HepG2 (cell line): ENCODE measurements around the gene PDGFB. TPM values are rescaled to one million over a fixed set of nuclear protein-coding genes. Genes with fewer than 3 reads are reported as not detected.
A peak's percentile ranks its signal among the peaks of the same experiment; 100 is the strongest.

ENCODE experiments used
- ERF ChIP-seq: IDR thresholded peaks from 2 replicates; pipeline ENCODE4 v1.6.1; 2018; ENCODE audit warnings: missing biosample characterization, missing genetic modification reagents
- ETV6 ChIP-seq: sonication (generic); formaldehyde crosslinking; conservative IDR thresholded peaks from 2 replicates; pipeline ENCODE4 v1.4.0; 2020; ENCODE audit warnings: missing genetic modification reagents
- FOXK1 ChIP-seq: sonication (generic); formaldehyde crosslinking; IDR thresholded peaks from 2 replicates; pipeline ENCODE4 v1.4.0; 2020; ENCODE audit warnings: low read depth, missing genetic modification reagents, borderline replicate concordance
- HNF4A ChIP-seq: sonication (generic); formaldehyde crosslinking; IDR thresholded peaks from 2 replicates; pipeline ENCODE4 v1.4.0; 2020; ENCODE audit warnings: missing genetic modification reagents
- JUND ChIP-seq: sonication (generic); formaldehyde crosslinking; IDR thresholded peaks from 2 replicates; pipeline ENCODE4 v1.8.0; 2022; ENCODE audit warnings: mild to moderate bottlenecking, missing genetic modification reagents
- NBN ChIP-seq: fragments of 450-650 bp; conservative IDR thresholded peaks from 2 replicates; pipeline ENCODE4 v1.6.1; 2017
- NFIB ChIP-seq: sonication (generic); formaldehyde crosslinking; IDR thresholded peaks from 2 replicates; pipeline ENCODE4 v1.9.0; 2021; ENCODE audit warnings: missing genetic modification reagents, mild to moderate bottlenecking, borderline replicate concordance
- NR2F1 ChIP-seq, 2 experiments: fragments of 450-650 bp in 1 of 2; formaldehyde crosslinking in 1 of 2; IDR thresholded peaks; 2 replicates each; pipeline versions ENCODE4 v1.5.0 to v1.6.1; 2016 to 2020; ENCODE audit warnings: mild to moderate bottlenecking in 1 of 2, missing compliant biosample characterization in 1 of 2, missing genetic modification reagents in 1 of 2, moderate library complexity in 1 of 2
- PCBP1 ChIP-seq: fragments of 200-400 bp; formaldehyde crosslinking; IDR thresholded peaks from 2 replicates; pipeline ENCODE4 v1.6.1; 2017; ENCODE audit warnings: mild to moderate bottlenecking, low read depth, low read length, borderline replicate concordance
- POLR2AphosphoS2 ChIP-seq: IDR thresholded peaks from 2 replicates; pipeline ENCODE4 v1.6.1; 2011; ENCODE audit warnings: low read depth, low read length, improper control_type of control experiment
- SP5 ChIP-seq: IDR thresholded peaks from 2 replicates; pipeline ENCODE4 v1.6.1; 2016; ENCODE audit warnings: low read depth, borderline replicate concordance
- SRF ChIP-seq: IDR thresholded peaks from 2 replicates; pipeline ENCODE4 v1.6.1; 2011; ENCODE audit warnings: mild to moderate bottlenecking, low read depth, low read length, moderate library complexity
- TBX2 ChIP-seq: sonication (generic); formaldehyde crosslinking; IDR thresholded peaks from 2 replicates; pipeline ENCODE4 v1.5.0; 2020; ENCODE audit warnings: missing genetic modification reagents, mild to moderate bottlenecking, borderline replicate concordance
- ZNF160 ChIP-seq: sonication (generic); formaldehyde crosslinking; IDR thresholded peaks from 2 replicates; pipeline ENCODE4 v1.8.0; 2022; ENCODE audit warnings: mild to moderate bottlenecking, inconsistent platforms, missing genetic modification reagents
- ZNF20 ChIP-seq: sonication (generic); formaldehyde crosslinking; IDR thresholded peaks from 2 replicates; pipeline ENCODE4 v1.4.0; 2020; ENCODE audit warnings: mild to moderate bottlenecking, moderate library complexity, missing genetic modification reagents
- ZNF24 ChIP-seq: fragments of 450-650 bp; IDR thresholded peaks from 2 replicates; pipeline ENCODE4 v1.6.1; 2017; ENCODE audit warnings: antibody characterized with exemption, mild to moderate bottlenecking
- ZNF562 ChIP-seq: sonication (generic); formaldehyde crosslinking; IDR thresholded peaks from 2 replicates; pipeline ENCODE4 v1.8.0; 2022; ENCODE audit warnings: missing genetic modification reagents, borderline replicate concordance
- ZNF782 ChIP-seq: sonication (generic); formaldehyde crosslinking; IDR thresholded peaks from 2 replicates; pipeline ENCODE4 v1.4.0; 2020; ENCODE audit warnings: missing genetic modification reagents, mild to moderate bottlenecking, borderline replicate concordance
- ZNF879 ChIP-seq: sonication (generic); formaldehyde crosslinking; IDR thresholded peaks from 2 replicates; pipeline ENCODE4 v1.8.1; 2023; ENCODE audit warnings: missing genetic modification reagents
- polyA plus RNA-seq, 8 experiments: library from polyadenylated mRNA; depleted of rRNA in 3 of 8; stranded (reverse) in 7 of 8; unstranded in 1 of 8; fragments of >200 nt; fragmentation: Illumina TruSeq in 4 of 8; extraction: Trizol in 4 of 8; gene quantifications; 2 replicates each; pipeline versions ENCODE4 v1.2.1 to v1.2.3, GENCODE V29; 2011 to 2016; ENCODE audit warnings: low read depth in 4 of 8, missing spikeins in 1 of 8, mixed read lengths in 1 of 8; ENCODE audit not compliant: insufficient read depth in 1 of 8
- total RNA-seq, 5 experiments: library from RNA; depleted of rRNA; stranded (reverse); fragments of >200 nt; fragmentation: Illumina TruSeq; extraction: Trizol; gene quantifications; 2 replicates each; pipeline ENCODE4 v1.2.3, GENCODE V29; 2016; ENCODE audit warnings: low read depth in 1 of 5
- TF ChIP-seq, protein P1 (sequence below): sonication (generic); formaldehyde crosslinking; conservative IDR thresholded peaks from 2 replicates; pipeline ENCODE4 v1.8.0; 2022; ENCODE audit warnings: low read depth, missing genetic modification reagents
- TF ChIP-seq, protein P2 (sequence below): sonication (generic); formaldehyde crosslinking; IDR thresholded peaks from 2 replicates; pipeline ENCODE4 v1.5.0; 2020; ENCODE audit warnings: mild to moderate bottlenecking, low read depth, missing genetic modification reagents, borderline replicate concordance
- TF ChIP-seq, protein P3 (sequence below): sonication (generic); formaldehyde crosslinking; conservative IDR thresholded peaks from 2 replicates; pipeline ENCODE4 v1.8.1; 2023; ENCODE audit warnings: missing genetic modification reagents
- TF ChIP-seq, protein P4 (sequence below): sonication (generic); formaldehyde crosslinking; IDR thresholded peaks from 2 replicates; pipeline ENCODE4 v1.4.0; 2020; ENCODE audit warnings: low read depth, missing genetic modification reagents

The PDGFB gene
- total and polyA plus RNA-seq, 2 of the 13 experiments (the other 11 are each of a cell fraction or from before 2014, with no cell fraction given) = 1.4 to 10.1 TPM

DNA sequence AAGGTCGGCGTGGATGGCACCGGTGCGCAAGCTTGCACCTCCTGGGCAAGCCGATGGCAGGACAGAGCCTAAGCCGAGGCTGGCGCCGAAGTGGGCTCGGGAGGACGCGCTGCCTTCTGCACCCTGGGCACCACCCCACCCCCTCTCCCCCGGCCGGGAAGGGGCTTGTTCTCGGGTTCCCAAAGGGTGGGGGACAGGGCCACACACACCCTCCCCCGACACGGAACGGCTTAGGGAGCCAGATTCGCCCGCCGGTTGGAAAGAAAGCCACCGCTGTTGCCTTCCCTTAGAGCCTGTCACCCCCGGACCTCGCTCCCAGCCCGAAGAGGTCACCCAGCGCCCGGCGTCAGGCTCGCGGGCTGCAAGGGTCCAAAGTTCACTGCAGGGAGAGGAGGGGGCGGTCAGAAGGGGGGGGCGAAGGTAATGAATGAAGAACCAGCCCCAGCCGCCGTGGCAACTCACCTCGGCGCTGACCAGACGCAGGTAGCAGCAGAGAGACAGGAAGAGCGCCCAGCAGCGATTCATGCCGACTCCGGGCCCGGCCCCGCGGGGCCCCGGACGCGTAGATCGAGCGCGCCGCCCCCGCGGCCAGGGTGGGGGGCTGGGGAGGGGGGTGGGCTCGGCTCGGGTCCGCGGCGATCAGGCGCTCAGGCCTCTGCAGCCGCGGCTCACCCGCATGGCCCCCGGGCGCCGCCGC lies 1.2 kb downstream of the PDGFB start (continued):
- no peak for TF ChIP-seq ERF (CRISPR knock-in tag)
- TF ChIP-seq, protein P1, sequence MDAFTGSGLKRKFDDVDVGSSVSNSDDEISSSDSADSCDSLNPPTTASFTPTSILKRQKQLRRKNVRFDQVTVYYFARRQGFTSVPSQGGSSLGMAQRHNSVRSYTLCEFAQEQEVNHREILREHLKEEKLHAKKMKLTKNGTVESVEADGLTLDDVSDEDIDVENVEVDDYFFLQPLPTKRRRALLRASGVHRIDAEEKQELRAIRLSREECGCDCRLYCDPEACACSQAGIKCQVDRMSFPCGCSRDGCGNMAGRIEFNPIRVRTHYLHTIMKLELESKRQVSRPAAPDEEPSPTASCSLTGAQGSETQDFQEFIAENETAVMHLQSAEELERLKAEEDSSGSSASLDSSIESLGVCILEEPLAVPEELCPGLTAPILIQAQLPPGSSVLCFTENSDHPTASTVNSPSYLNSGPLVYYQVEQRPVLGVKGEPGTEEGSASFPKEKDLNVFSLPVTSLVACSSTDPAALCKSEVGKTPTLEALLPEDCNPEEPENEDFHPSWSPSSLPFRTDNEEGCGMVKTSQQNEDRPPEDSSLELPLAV (CRISPR knock-in tag) = no peak
- no peak for TF ChIP-seq PCBP1
- TF ChIP-seq NBN = no peak
- TF ChIP-seq, protein P2, sequence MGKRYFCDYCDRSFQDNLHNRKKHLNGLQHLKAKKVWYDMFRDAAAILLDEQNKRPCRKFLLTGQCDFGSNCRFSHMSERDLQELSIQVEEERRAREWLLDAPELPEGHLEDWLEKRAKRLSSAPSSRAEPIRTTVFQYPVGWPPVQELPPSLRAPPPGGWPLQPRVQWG (CRISPR knock-in tag) = no peak
- TF ChIP-seq, protein P3, sequence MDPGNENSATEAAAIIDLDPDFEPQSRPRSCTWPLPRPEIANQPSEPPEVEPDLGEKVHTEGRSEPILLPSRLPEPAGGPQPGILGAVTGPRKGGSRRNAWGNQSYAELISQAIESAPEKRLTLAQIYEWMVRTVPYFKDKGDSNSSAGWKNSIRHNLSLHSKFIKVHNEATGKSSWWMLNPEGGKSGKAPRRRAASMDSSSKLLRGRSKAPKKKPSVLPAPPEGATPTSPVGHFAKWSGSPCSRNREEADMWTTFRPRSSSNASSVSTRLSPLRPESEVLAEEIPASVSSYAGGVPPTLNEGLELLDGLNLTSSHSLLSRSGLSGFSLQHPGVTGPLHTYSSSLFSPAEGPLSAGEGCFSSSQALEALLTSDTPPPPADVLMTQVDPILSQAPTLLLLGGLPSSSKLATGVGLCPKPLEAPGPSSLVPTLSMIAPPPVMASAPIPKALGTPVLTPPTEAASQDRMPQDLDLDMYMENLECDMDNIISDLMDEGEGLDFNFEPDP (CRISPR knock-in tag) = no peak
- TF ChIP-seq POLR2AphosphoS2 = no peak
- no peak for TF ChIP-seq NFIB
- TF ChIP-seq SP5 (CRISPR knock-in tag) = no peak
- TF ChIP-seq, protein P4, sequence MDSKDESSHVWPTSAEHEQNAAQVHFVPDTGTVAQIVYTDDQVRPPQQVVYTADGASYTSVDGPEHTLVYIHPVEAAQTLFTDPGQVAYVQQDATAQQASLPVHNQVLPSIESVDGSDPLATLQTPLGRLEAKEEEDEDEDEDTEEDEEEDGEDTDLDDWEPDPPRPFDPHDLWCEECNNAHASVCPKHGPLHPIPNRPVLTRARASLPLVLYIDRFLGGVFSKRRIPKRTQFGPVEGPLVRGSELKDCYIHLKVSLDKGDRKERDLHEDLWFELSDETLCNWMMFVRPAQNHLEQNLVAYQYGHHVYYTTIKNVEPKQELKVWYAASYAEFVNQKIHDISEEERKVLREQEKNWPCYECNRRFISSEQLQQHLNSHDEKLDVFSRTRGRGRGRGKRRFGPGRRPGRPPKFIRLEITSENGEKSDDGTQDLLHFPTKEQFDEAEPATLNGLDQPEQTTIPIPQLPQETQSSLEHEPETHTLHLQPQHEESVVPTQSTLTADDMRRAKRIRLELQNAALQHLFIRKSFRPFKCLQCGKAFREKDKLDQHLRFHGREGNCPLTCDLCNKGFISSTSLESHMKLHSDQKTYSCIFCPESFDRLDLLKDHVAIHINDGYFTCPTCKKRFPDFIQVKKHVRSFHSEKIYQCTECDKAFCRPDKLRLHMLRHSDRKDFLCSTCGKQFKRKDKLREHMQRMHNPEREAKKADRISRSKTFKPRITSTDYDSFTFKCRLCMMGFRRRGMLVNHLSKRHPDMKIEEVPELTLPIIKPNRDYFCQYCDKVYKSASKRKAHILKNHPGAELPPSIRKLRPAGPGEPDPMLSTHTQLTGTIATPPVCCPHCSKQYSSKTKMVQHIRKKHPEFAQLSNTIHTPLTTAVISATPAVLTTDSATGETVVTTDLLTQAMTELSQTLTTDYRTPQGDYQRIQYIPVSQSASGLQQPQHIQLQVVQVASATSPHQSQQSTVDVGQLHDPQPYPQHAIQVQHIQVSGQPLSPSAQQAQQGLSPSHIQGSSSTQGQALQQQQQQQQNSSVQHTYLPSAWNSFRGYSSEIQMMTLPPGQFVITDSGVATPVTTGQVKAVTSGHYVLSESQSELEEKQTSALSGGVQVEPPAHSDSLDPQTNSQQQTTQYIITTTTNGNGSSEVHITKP (CRISPR knock-in tag) = no peak
- no peak for TF ChIP-seq ZNF782 (CRISPR knock-in tag)
- TF ChIP-seq ZNF160 (CRISPR knock-in tag) = 0 out of 2 replicates have a peak, but pooled peaks have one; percentile 56
- no peak for TF ChIP-seq ZNF562 (CRISPR knock-in tag)
- no peak for TF ChIP-seq JUND (CRISPR knock-in tag)
- TF ChIP-seq ZNF24 = no peak
- TF ChIP-seq NR2F1 (CRISPR knock-in tag; IDR thresholded peaks at IDR 0.05) = 0 out of 4 replicates have a peak, but pooled peaks of 1 of the 2 experiments have one; percentile 33
- TF ChIP-seq FOXK1 (CRISPR knock-in tag) = peak; percentile 24; the same call in 1 of the 2 replicates
- TF ChIP-seq ZNF879 (CRISPR knock-in tag) = no peak
- peak; percentile 40; the same call in 1 of the 2 replicates for TF ChIP-seq TBX2 (CRISPR knock-in tag)
- TF ChIP-seq SRF = no peak
- TF ChIP-seq ZNF20 (CRISPR knock-in tag) = no peak
- peak; percentile 92 for TF ChIP-seq HNF4A (CRISPR knock-in tag)
- TF ChIP-seq ETV6 (CRISPR knock-in tag) = no peak
